A172 (cell line): ENCODE results near the gene FAS. TPM values are rescaled to one million over a fixed set of nuclear protein-coding genes. Genes with fewer than 3 reads are reported as not detected.

Experiments
- DNase-seq: peaks from one replicate; pipeline ENCODE4 v3.0.0-alpha.2; 2015; ENCODE audit warnings: low spot score
- total RNA-seq: library from RNA; depleted of rRNA; stranded (reverse); fragments of >200 nt; shearing (Covaris generic); gene quantifications from 2 replicates; pipeline ENCODE4 v1.2.3, GENCODE V29; 2014

The FAS gene
- total RNA-seq, 1 experiment from 2014 or later = 17.2 TPM

GRCh38 chr10:88971221-88972061 is 19.2 kb upstream of the FAS start:
- no peak for DNase-seq

GRCh38 chr10:88974012-88974411 is 16.6 kb upstream of the FAS start:
- no peak for DNase-seq

GRCh38 chr10:88974446-88975376 is 15.9 kb upstream of the FAS start:
- DNase-seq = peak; percentile 23

- peak; percentile 6 for DNase-seq
Measured at GRCh38 chr10:88975377-88975720, 15.2 kb upstream of the FAS start.

- no peak for DNase-seq
Measured at GRCh38 chr10:88978463-88978862, 12.1 kb upstream of the FAS start.

GRCh38 chr10:88979153-88979562 is 11.4 kb upstream of the FAS start:
- DNase-seq = peak; percentile 86

- DNase-seq = no peak
Measured at GRCh38 chr10:88979603-88980002, 11.0 kb upstream of the FAS start.

- DNase-seq = no peak
Measured at GRCh38 chr10:88980247-88980646, 10.4 kb upstream of the FAS start.

GRCh38 chr10:88980800-88981199 is 9.8 kb upstream of the FAS start:
- no peak for DNase-seq

GRCh38 chr10:88981435-88981834 is 9.2 kb upstream of the FAS start:
- no peak for DNase-seq

- DNase-seq = no peak
Measured at GRCh38 chr10:88982366-88982765, 8.2 kb upstream of the FAS start.

GRCh38 chr10:88983206-88983605 is 7.4 kb upstream of the FAS start:
- no peak for DNase-seq

GRCh38 chr10:88983939-88984338 is 6.7 kb upstream of the FAS start:
- DNase-seq = no peak

- no peak for DNase-seq
Measured at GRCh38 chr10:88984525-88984924, 6.1 kb upstream of the FAS start.

GRCh38 chr10:88986549-88987242 is 3.9 kb upstream of the FAS start:
- DNase-seq = peak; percentile 31

- no peak for DNase-seq
Measured at GRCh38 chr10:88987243-88987725, 3.3 kb upstream of the FAS start.

GRCh38 chr10:88987840-88988239 is 2.8 kb upstream of the FAS start:
- DNase-seq = no peak

GRCh38 chr10:88989423-88989822 is 1.2 kb upstream of the FAS start:
- DNase-seq = no peak

GRCh38 chr10:88989824-88990383 is 694 bp upstream of the FAS start:
- DNase-seq = no peak

GRCh38 chr10:88991161-88991898 is 732 bp downstream of the FAS start:
- DNase-seq = peak; percentile 42

GRCh38 chr10:88991899-88992320 is 1.3 kb downstream of the FAS start:
- DNase-seq = no peak
